Endodermal cell (in vitro differentiated cells): Measurements from ENCODE around the gene TBC1D21. TPM values are rescaled to one million over a fixed set of nuclear protein-coding genes. Genes with fewer than 3 reads are reported as not detected.

Source experiments
- DNase-seq: peaks from one replicate; pipeline ENCODE4 v3.0.0-alpha.2; 2017
- H3K27ac ChIP-seq: 2 replicates; pipeline ENCODE4 v1.5.1; 2013; ENCODE audit warnings: mild to moderate bottlenecking, low read depth, low read length, moderate library complexity
- H3K27me3 ChIP-seq: 2 replicates; pipeline ENCODE4 v1.6.1; 2013; ENCODE audit warnings: mild to moderate bottlenecking, low read length, moderate library complexity; ENCODE audit not compliant: insufficient read depth, control insufficient read depth, poor library complexity, severe bottlenecking
- H3K36me3 ChIP-seq: 2 replicates; pipeline ENCODE4 v1.7.0; 2013; ENCODE audit warnings: mild to moderate bottlenecking, low read length, moderate library complexity; ENCODE audit not compliant: control insufficient read depth, insufficient read depth
- H3K4me1 ChIP-seq: one replicate; pipeline ENCODE4 v1.7.0; 2013; ENCODE audit warnings: low read length; ENCODE audit not compliant: control insufficient read depth, insufficient read depth
- H3K4me3 ChIP-seq: 2 replicates; pipeline ENCODE4 v1.5.1; 2013; ENCODE audit warnings: mild to moderate bottlenecking, low read length, moderate library complexity
- H3K9ac ChIP-seq: 2 replicates; pipeline ENCODE4 v1.6.1; 2013; ENCODE audit warnings: mild to moderate bottlenecking, low read length, moderate library complexity; ENCODE audit not compliant: poor library complexity, severe bottlenecking; ENCODE audit errors: extremely low read depth
- H3K9me3 ChIP-seq: 2 replicates; pipeline ENCODE4 v1.6.1; 2013; ENCODE audit warnings: mild to moderate bottlenecking, low read length, moderate library complexity; ENCODE audit not compliant: control insufficient read depth
- H3K27ac Mint-ChIP-seq: 2 replicates; pipeline ENCODE4 v1.8.0; 2020; ENCODE audit warnings: mixed read lengths
- H3K27me3 Mint-ChIP-seq: 2 replicates; pipeline ENCODE4 v1.8.0; 2021; ENCODE audit warnings: mild to moderate bottlenecking, mixed read lengths; ENCODE audit not compliant: insufficient read depth
- H3K36me3 Mint-ChIP-seq: 2 replicates; pipeline ENCODE4 v1.8.0; 2020; ENCODE audit warnings: low read depth, mixed read lengths
- H3K4me1 Mint-ChIP-seq: 2 replicates; pipeline ENCODE4 v1.8.0; 2020; ENCODE audit warnings: mixed read lengths
- H3K4me3 Mint-ChIP-seq: 2 replicates; pipeline ENCODE4 v1.8.0; 2020; ENCODE audit warnings: mild to moderate bottlenecking, moderate library complexity, mixed read lengths
- H3K9me3 Mint-ChIP-seq: 2 replicates; pipeline ENCODE4 v1.8.0; 2020; ENCODE audit warnings: mild to moderate bottlenecking, mixed read lengths
- WGBS, 2 experiments: methylation state at CpG; one replicate each; pipeline versions ENCODE4 v1.1.5 to v1.1.7; 2013; ENCODE audit warnings: missing lambda C conversion rate in 2 of 2, mixed read lengths in 1 of 2; ENCODE audit not compliant: insufficient coverage in 1 of 2, insufficient read length in 1 of 2; 5-methylcytosine and 5-hydroxymethylcytosine counted together
- total RNA-seq, 2 donors: library from RNA; stranded (reverse); fragmentation: NEBNext Ultra II Directional in 1 of 2; extraction: Animal tissue kit (Norgen Biotek cat#: 25700) in 1 of 2; gene quantifications; 2 replicates in 1 of 2; 3 replicates in 1 of 2; pipeline ENCODE4 v1.2.1, GENCODE V29; 2021
- TF ChIP-seq, protein P1 (sequence below): fragments of 200-600 bp; sonication (generic); conservative IDR thresholded peaks from 2 replicates; pipeline ENCODE4 v1.5.0; 2021; ENCODE audit warnings: antibody characterized with exemption, mild to moderate bottlenecking

The TBC1D21 gene
- total RNA-seq, 2 donors from 2014 or later, result not detected

- Histone ChIP-seq H3K9me3 (peaks cover 10% of the 10 kb centered on the region), H3K4me1 (peaks cover 32% of the 10 kb centered on the region), H3K27ac (no peak overlapping the region), H3K4me3 (no peak overlapping the region), H3K36me3 (peaks cover 4% of the 10 kb centered on the region), H3K27me3 (no peaks in the 10 kb centered on the region), H3K9ac (no peak overlapping the region)
- Mint-ChIP-seq H3K27me3 (peaks cover 5% of the 10 kb centered on the region), H3K4me1 (peaks cover 39% of the 10 kb centered on the region), H3K4me3 (no peak overlapping the region), H3K9me3 (peaks cover 9% of the 10 kb centered on the region), H3K27ac (no peak overlapping the region), H3K36me3 (peaks cover 16% of the 10 kb centered on the region)
- WGBS, 2 experiments, result 85 to 88% methylated on average over 3 to 4 of the region's 4 CpGs
- DNase-seq, result no peak
- TF ChIP-seq, protein P1, sequence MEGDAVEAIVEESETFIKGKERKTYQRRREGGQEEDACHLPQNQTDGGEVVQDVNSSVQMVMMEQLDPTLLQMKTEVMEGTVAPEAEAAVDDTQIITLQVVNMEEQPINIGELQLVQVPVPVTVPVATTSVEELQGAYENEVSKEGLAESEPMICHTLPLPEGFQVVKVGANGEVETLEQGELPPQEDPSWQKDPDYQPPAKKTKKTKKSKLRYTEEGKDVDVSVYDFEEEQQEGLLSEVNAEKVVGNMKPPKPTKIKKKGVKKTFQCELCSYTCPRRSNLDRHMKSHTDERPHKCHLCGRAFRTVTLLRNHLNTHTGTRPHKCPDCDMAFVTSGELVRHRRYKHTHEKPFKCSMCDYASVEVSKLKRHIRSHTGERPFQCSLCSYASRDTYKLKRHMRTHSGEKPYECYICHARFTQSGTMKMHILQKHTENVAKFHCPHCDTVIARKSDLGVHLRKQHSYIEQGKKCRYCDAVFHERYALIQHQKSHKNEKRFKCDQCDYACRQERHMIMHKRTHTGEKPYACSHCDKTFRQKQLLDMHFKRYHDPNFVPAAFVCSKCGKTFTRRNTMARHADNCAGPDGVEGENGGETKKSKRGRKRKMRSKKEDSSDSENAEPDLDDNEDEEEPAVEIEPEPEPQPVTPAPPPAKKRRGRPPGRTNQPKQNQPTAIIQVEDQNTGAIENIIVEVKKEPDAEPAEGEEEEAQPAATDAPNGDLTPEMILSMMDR, result no peak
These were observed 48.0 kb downstream of the TBC1D21 start for GRCh38 chr15:73921254-73921925.

DNA sequence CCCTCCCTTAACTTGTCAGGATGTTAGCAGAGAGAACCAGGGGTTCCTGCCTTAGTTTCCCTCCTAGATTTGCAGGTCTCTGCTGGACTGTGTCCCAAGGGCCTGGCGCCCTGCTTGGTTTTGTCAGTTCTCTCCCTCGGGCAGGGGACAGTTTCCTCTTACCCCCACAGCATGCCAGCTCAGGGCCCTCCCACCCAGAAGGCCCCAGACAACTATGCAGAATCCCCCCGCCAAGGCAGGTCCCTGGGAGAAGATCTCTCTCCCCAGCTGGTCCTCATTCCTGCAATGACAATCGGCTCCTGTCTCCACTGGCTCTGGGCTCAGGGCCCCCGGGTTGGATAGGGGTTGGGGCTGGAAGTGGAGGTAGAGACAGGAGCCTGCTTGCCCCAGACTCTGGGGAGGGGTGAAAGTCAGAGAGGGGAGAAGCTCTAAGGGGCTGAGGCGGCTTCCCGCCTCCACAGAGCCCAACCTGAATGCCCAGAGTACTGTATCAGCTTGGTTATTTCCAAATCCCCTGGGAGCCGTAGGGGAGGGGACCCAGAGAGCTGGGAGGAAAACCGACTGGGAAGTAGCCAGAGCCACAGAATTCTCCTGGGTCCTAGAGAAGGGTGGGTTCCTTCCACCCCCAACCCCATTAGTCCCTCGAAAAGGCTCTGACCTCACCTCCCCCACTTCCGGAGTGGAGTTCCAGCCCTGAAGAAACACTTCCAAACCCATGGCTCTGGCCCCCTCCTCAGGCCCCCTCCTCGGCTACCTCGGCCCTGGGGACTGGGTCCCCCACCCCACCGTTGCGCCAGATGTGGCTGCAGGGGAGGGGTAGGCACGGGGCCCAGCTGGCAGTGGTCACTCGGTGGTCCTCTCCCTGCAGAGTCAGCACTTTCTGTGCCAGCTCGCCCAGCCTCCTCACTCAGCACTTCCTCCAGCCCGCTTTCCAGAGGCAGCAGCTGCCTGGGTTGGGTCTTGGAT, 49.1 kb downstream of the TBC1D21 start:
- Mint-ChIP-seq H3K4me1 (peaks cover 39% of the 10 kb centered on the region), H3K27me3 (peaks cover 5% of the 10 kb centered on the region), H3K27ac (peak overlapping the region; percentile 72), H3K36me3 (peaks cover 13% of the 10 kb centered on the region), H3K9me3 (peaks cover 5% of the 10 kb centered on the region), H3K4me3 (peak overlapping the region; percentile 24)
- H3K9me3 ChIP-seq, result peaks cover 8% of the 10 kb centered on the region
- peak; percentile 84 for DNase-seq
- no peak overlapping the region for H3K27ac ChIP-seq
- H3K36me3 ChIP-seq, result peaks cover 4% of the 10 kb centered on the region
- H3K27me3 ChIP-seq, result no peaks in the 10 kb centered on the region
- 33 to 39% methylated on average over 5 to 19 of the region's 19 CpGs for WGBS, 2 experiments
- H3K4me1 ChIP-seq, result peaks cover 32% of the 10 kb centered on the region
- no peak overlapping the region for H3K4me3 ChIP-seq
- TF ChIP-seq, protein P1, result no peak
- H3K9ac ChIP-seq, result no peak overlapping the region

DNA sequence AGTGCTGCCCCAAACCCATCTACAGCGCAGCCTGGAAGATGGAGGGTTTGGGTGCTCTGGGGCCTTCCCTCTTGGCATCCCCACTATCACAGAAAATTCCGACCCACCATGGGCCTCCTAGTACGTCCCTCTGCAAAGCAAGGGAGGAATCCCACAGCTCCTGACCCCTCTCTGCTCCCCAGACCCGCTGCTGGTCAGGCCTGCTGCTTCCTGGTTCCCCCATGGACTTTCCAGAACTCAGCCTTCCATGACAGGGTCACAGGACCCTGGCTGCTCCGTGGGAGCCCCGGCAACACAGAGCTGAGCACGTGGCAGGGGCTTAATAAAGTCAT, 49.8 kb downstream of the TBC1D21 start:
- peak; percentile 61 for DNase-seq
- Histone ChIP-seq H3K27ac (no peak overlapping the region), H3K27me3 (no peaks in the 10 kb centered on the region), H3K4me3 (no peak overlapping the region), H3K4me1 (peaks cover 32% of the 10 kb centered on the region), H3K9me3 (peaks cover 8% of the 10 kb centered on the region), H3K36me3 (peaks cover 4% of the 10 kb centered on the region), H3K9ac (no peak overlapping the region)
- TF ChIP-seq, protein P1, result no peak
- peaks cover 40% of the 10 kb centered on the region for H3K4me1 Mint-ChIP-seq
- H3K27ac Mint-ChIP-seq, result no peak overlapping the region
- 53 to 57% methylated on average over 5 to 7 of the region's 7 CpGs for WGBS, 2 experiments
- peaks cover 6% of the 10 kb centered on the region for H3K27me3 Mint-ChIP-seq
- no peak overlapping the region for H3K4me3 Mint-ChIP-seq
- peaks cover 9% of the 10 kb centered on the region for H3K36me3 Mint-ChIP-seq
- peaks cover under 1% of the 10 kb centered on the region for H3K9me3 Mint-ChIP-seq
